IMR-90 (cell line): Measurements from ENCODE around the gene GPR108.

Experiments
- CTCF ChIP-seq: conservative IDR thresholded peaks from 2 replicates; pipeline ENCODE4 v1.5.1; 2012; ENCODE audit warnings: mild to moderate bottlenecking, low read depth, low read length, improper control_type of control experiment
- ELK1 ChIP-seq: fragments of 150-350 bp; IDR thresholded peaks from 2 replicates; pipeline ENCODE4 v1.6.1; 2016; ENCODE audit warnings: low read depth, mild to moderate bottlenecking, low read length, moderate library complexity, borderline replicate concordance
- POLR2A ChIP-seq: IDR thresholded peaks from 2 replicates; pipeline ENCODE4 v1.6.1; 2012; ENCODE audit warnings: mild to moderate bottlenecking, low read depth, low read length
- RFX5 ChIP-seq: IDR thresholded peaks from 2 replicates; pipeline ENCODE4 v1.8.0; 2012; ENCODE audit warnings: low read depth, mild to moderate bottlenecking, low read length, moderate library complexity
- TF ChIP-seq, protein P1 (sequence below): fragments of 150-350 bp; IDR thresholded peaks from 2 replicates; pipeline ENCODE4 v1.6.1; 2017; ENCODE audit warnings: mild to moderate bottlenecking, antibody characterized with exemption, low read length, low read depth

- no peak for TF ChIP-seq RFX5
- TF ChIP-seq, protein P1, sequence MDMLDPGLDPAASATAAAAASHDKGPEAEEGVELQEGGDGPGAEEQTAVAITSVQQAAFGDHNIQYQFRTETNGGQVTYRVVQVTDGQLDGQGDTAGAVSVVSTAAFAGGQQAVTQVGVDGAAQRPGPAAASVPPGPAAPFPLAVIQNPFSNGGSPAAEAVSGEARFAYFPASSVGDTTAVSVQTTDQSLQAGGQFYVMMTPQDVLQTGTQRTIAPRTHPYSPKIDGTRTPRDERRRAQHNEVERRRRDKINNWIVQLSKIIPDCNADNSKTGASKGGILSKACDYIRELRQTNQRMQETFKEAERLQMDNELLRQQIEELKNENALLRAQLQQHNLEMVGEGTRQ = no peak
- no peak for TF ChIP-seq CTCF
- TF ChIP-seq POLR2A = no peak
- TF ChIP-seq ELK1 = no peak
Measured at GRCh38 chr19:6739883-6740588, 2.7 kb upstream of the GPR108 start.
